ENCODE results near the gene LRRC55.

GRCh38 chr11:57237204-57237681 is 55.5 kb downstream of the LRRC55 start, which contains the start of gene APLNR:
- TF ChIP-seq, protein P1, sequence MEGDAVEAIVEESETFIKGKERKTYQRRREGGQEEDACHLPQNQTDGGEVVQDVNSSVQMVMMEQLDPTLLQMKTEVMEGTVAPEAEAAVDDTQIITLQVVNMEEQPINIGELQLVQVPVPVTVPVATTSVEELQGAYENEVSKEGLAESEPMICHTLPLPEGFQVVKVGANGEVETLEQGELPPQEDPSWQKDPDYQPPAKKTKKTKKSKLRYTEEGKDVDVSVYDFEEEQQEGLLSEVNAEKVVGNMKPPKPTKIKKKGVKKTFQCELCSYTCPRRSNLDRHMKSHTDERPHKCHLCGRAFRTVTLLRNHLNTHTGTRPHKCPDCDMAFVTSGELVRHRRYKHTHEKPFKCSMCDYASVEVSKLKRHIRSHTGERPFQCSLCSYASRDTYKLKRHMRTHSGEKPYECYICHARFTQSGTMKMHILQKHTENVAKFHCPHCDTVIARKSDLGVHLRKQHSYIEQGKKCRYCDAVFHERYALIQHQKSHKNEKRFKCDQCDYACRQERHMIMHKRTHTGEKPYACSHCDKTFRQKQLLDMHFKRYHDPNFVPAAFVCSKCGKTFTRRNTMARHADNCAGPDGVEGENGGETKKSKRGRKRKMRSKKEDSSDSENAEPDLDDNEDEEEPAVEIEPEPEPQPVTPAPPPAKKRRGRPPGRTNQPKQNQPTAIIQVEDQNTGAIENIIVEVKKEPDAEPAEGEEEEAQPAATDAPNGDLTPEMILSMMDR (conservative IDR thresholded peaks at IDR 0.05; ENCODE audit: low read depth in 2 of 2) = no peak
- TF ChIP-seq EZH2 (IDR thresholded peaks at IDR 0.05; ENCODE audit: low read depth, unreplicated experiment) = no peak
- TF ChIP-seq REST (IDR thresholded peaks at IDR 0.05; ENCODE audit: unreplicated experiment) = no peak
- no peak for TF ChIP-seq EZH2phosphoT487 (IDR thresholded peaks at IDR 0.05; ENCODE audit: unreplicated experiment)
- no peak for TF ChIP-seq POLR2AphosphoS5 (IDR thresholded peaks at IDR 0.05; ENCODE audit: low read depth)
- TF ChIP-seq, protein P2, sequence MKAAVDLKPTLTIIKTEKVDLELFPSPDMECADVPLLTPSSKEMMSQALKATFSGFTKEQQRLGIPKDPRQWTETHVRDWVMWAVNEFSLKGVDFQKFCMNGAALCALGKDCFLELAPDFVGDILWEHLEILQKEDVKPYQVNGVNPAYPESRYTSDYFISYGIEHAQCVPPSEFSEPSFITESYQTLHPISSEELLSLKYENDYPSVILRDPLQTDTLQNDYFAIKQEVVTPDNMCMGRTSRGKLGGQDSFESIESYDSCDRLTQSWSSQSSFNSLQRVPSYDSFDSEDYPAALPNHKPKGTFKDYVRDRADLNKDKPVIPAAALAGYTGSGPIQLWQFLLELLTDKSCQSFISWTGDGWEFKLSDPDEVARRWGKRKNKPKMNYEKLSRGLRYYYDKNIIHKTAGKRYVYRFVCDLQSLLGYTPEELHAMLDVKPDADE (IDR thresholded peaks at IDR 0.05) = no peak
- no peak for TF ChIP-seq ZNF331 (CRISPR knock-in tag; IDR thresholded peaks at IDR 0.05; ENCODE audit: low read depth)
